Mesendoderm (in vitro differentiated cells): Measurements from ENCODE around the gene ANO6.
A peak's percentile ranks its signal among the peaks of the same experiment; 100 is the strongest.

ENCODE experiments used
- DNase-seq: peaks from one replicate; pipeline ENCODE4 v3.0.0; 2013
- H2AK5ac ChIP-seq: 2 replicates; pipeline ENCODE4 v1.6.1; 2013; ENCODE audit warnings: low read length, inconsistent platforms
- H2BK120ac ChIP-seq: 2 replicates; pipeline ENCODE4 v1.6.1; 2013; ENCODE audit warnings: low read depth, mild to moderate bottlenecking, low read length, moderate library complexity, mixed read lengths
- H2BK15ac ChIP-seq: replicated peaks from 2 replicates; pipeline ENCODE4 v1.6.1; 2013; ENCODE audit warnings: low read depth, mild to moderate bottlenecking, moderate library complexity
- H2BK5ac ChIP-seq: 2 replicates; pipeline ENCODE4 v1.6.1; 2013; ENCODE audit warnings: low read length, inconsistent platforms
- H3K18ac ChIP-seq: 2 replicates; pipeline ENCODE4 v1.6.1; 2013; ENCODE audit warnings: mild to moderate bottlenecking, low read length, mixed read lengths
- H3K23ac ChIP-seq: one replicate; pipeline ENCODE4 v1.6.1; 2013; ENCODE audit warnings: low read length
- H3K27ac ChIP-seq: 2 replicates; pipeline ENCODE4 v1.5.1; 2013; ENCODE audit warnings: low read depth, mild to moderate bottlenecking, inconsistent platforms, low read length, moderate library complexity
- H3K27me3 ChIP-seq: 2 replicates; pipeline ENCODE4 v1.6.1; 2013; ENCODE audit warnings: low read length, control low read depth, mild to moderate bottlenecking, inconsistent platforms; ENCODE audit not compliant: insufficient read depth, poor library complexity
- H3K36me3 ChIP-seq: 2 replicates; pipeline ENCODE4 v1.6.1; 2013; ENCODE audit warnings: low read length, inconsistent platforms; ENCODE audit not compliant: control insufficient read depth, insufficient read depth
- H3K4ac ChIP-seq: one replicate; pipeline ENCODE4 v1.6.1; 2013; ENCODE audit warnings: low read depth, mild to moderate bottlenecking, low read length, moderate library complexity
- H3K4me1 ChIP-seq: 2 replicates; pipeline ENCODE4 v1.6.1; 2013; ENCODE audit warnings: low read depth, low read length, inconsistent platforms; ENCODE audit not compliant: control insufficient read depth
- H3K4me2 ChIP-seq: 2 replicates; pipeline ENCODE4 v1.6.1; 2013; ENCODE audit warnings: low read length
- H3K4me3 ChIP-seq: 2 replicates; pipeline ENCODE4 v1.5.1; 2013; ENCODE audit warnings: mild to moderate bottlenecking, low read length
- H3K56ac ChIP-seq: one replicate; pipeline ENCODE4 v1.6.1; 2013; ENCODE audit warnings: low read length
- H3K79me1 ChIP-seq: 2 replicates; pipeline ENCODE4 v1.6.1; 2013; ENCODE audit warnings: low read length, inconsistent platforms
- H3K79me2 ChIP-seq: 2 replicates; pipeline ENCODE4 v1.6.1; 2013; ENCODE audit warnings: mild to moderate bottlenecking, low read length; ENCODE audit not compliant: control insufficient read depth, insufficient read depth
- H3K9ac ChIP-seq: 2 replicates; pipeline ENCODE4 v1.6.1; 2013; ENCODE audit warnings: low read length, inconsistent platforms
- H4K5ac ChIP-seq: one replicate; pipeline ENCODE4 v1.6.1; 2013; ENCODE audit warnings: low read length
- H4K8ac ChIP-seq: one replicate; pipeline ENCODE4 v1.6.1; 2013; ENCODE audit warnings: low read depth, mild to moderate bottlenecking, control low read depth, low read length, moderate library complexity
- WGBS: extraction: QIAGEN DNeasy Blood & Tissue Kit; methylation state at CpG from one replicate; pipeline ENCODE4 v1.1.7; 2013; ENCODE audit warnings: low lambda C conversion rate, missing lambda C conversion rate; ENCODE audit not compliant: insufficient coverage; ENCODE audit errors: extremely low coverage; 5-methylcytosine and 5-hydroxymethylcytosine counted together

ANO6 gene

GRCh38 chr12:45269412-45269751, 53.5 kb downstream of the ANO6 start:
- Histone ChIP-seq H4K8ac (no peak overlapping the region), H3K9ac (no peak overlapping the region), H3K27me3 (no peaks in the 10 kb centered on the region), H2BK5ac (no peak overlapping the region), H3K4me3 (no peak overlapping the region), H3K4me2 (no peak overlapping the region), H4K5ac (no peak overlapping the region), H3K18ac (no peak overlapping the region), H3K4me1 (peaks cover 11% of the 10 kb centered on the region), H3K79me2 (peaks cover 16% of the 10 kb centered on the region), H3K27ac (no peak overlapping the region), H2BK120ac (no peak overlapping the region), H3K79me1 (peaks cover 19% of the 10 kb centered on the region), H3K23ac (no peak overlapping the region), H3K4ac (no peak overlapping the region), H3K56ac (no peak overlapping the region), H2BK15ac (no peak overlapping the region), H2AK5ac (no peak overlapping the region), H3K36me3 (no peaks in the 10 kb centered on the region)
- WGBS = no CpG with 5 or more reads among the region's 2 CpGs
- DNase-seq = no peak

GRCh38 chr12:45270951-45271350, 55.1 kb downstream of the ANO6 start:
- DNase-seq = no peak
- no CpG with 5 or more reads among the region's 3 CpGs for WGBS
- H3K4me1 ChIP-seq = peaks cover 11% of the 10 kb centered on the region

DNA sequence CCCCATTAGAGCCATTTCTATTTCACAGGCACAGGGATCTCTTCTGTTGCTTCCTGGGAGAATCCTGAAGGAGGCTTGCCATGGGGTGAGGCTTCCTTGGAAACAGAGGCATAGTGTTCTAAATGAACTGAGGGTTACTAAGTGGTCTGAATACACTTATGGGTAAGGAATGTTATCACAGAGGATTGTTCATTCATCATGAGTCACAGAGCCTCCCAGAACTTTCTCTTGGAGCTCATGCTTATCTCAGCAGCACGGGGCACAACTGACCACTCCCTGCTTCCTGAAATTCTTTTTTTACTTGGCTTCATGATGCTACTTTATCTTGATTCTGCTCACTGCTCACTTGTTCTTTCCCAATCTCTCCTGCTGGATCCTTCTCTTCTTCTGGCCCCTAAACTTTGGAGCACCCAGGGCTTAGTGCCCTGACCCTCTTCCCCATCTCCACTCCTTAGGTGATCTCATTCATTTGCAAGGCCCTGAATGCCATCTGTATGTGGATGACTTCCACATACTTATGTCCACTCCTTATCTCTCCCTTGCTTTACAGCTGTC, 57.9 kb downstream of the ANO6 start:
- H3K4ac ChIP-seq = no peak overlapping the region
- H3K4me2 ChIP-seq = no peak overlapping the region
- no peaks in the 10 kb centered on the region for H3K27me3 ChIP-seq
- peaks cover 7% of the 10 kb centered on the region for H3K4me1 ChIP-seq
- H4K5ac ChIP-seq = no peak overlapping the region
- peaks cover 21% of the 10 kb centered on the region for H3K79me1 ChIP-seq
- no peaks in the 10 kb centered on the region for H3K36me3 ChIP-seq
- no peak overlapping the region for H4K8ac ChIP-seq
- no peak overlapping the region for H3K4me3 ChIP-seq
- no peak overlapping the region for H3K23ac ChIP-seq
- WGBS = no CpG with 5 or more reads among the region's 1 CpG
- H3K9ac ChIP-seq = no peak overlapping the region
- DNase-seq = peak; percentile 91
- H3K18ac ChIP-seq = no peak overlapping the region
- no peak overlapping the region for H2BK120ac ChIP-seq
- no peak overlapping the region for H2AK5ac ChIP-seq
- no peak overlapping the region for H2BK15ac ChIP-seq
- no peak overlapping the region for H3K56ac ChIP-seq
- H3K79me2 ChIP-seq = peaks cover 13% of the 10 kb centered on the region
- no peak overlapping the region for H2BK5ac ChIP-seq
- H3K27ac ChIP-seq = no peak overlapping the region

More at GRCh38 chr12:45270951-45271350, 55.1 kb downstream of the ANO6 start:
- H3K79me2 ChIP-seq = peaks cover 12% of the 10 kb centered on the region
- no peak overlapping the region for H3K18ac ChIP-seq
- H3K79me1 ChIP-seq = peaks cover 18% of the 10 kb centered on the region
- no peak overlapping the region for H2BK5ac ChIP-seq
- no peaks in the 10 kb centered on the region for H3K36me3 ChIP-seq
- H2BK15ac ChIP-seq = no peak overlapping the region
- no peak overlapping the region for H2AK5ac ChIP-seq
- no peak overlapping the region for H2BK120ac ChIP-seq
- no peak overlapping the region for H4K8ac ChIP-seq
- no peak overlapping the region for H3K4ac ChIP-seq
- H3K27ac ChIP-seq = no peak overlapping the region
- no peak overlapping the region for H3K23ac ChIP-seq
- no peaks in the 10 kb centered on the region for H3K27me3 ChIP-seq
- H3K4me2 ChIP-seq = no peak overlapping the region
- H3K4me3 ChIP-seq = no peak overlapping the region
- H4K5ac ChIP-seq = no peak overlapping the region
- no peak overlapping the region for H3K56ac ChIP-seq
- H3K9ac ChIP-seq = no peak overlapping the region

DNA sequence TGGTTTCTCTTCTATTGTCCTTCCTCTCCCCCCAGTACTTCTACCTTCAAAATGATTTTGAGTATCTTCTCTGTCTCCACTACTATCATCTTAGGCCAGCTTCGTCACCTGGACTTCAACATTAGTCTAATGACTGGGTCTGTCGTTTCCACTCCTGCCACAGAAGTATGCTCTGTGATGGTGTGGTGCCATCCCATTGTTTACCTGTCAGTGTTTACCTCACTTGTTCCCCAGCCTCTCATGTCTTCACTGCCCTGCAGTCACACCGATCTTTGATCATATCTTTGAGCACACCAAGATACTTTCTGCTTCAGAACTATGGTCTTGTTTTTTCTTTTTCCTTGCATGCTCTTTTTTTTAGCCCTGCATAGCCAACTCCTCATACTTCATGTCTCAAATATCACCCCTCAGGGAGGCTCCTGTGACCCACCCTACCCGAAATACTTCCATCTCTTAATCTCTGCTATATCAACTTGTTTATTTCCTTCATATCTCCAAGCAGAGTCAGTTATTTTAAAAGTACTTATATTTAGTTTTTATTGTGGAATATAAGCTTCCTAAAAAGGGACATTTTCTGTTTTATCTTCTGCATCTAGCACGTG, 60.4 kb downstream of the ANO6 start:
- Histone ChIP-seq H3K4me1 (peaks cover 3% of the 10 kb centered on the region), H2BK5ac (no peak overlapping the region), H3K36me3 (no peaks in the 10 kb centered on the region), H2BK15ac (no peak overlapping the region), H2AK5ac (no peak overlapping the region), H3K4me2 (no peak overlapping the region), H3K79me2 (peaks cover 5% of the 10 kb centered on the region), H4K5ac (no peak overlapping the region), H3K27ac (no peak overlapping the region), H3K23ac (no peak overlapping the region), H3K4ac (no peak overlapping the region), H3K18ac (no peak overlapping the region), H3K27me3 (no peaks in the 10 kb centered on the region), H3K9ac (no peak overlapping the region), H2BK120ac (no peak overlapping the region), H3K4me3 (no peak overlapping the region), H4K8ac (no peak overlapping the region), H3K79me1 (peaks cover 19% of the 10 kb centered on the region), H3K56ac (no peak overlapping the region)
- WGBS = no CpG with 5 or more reads among the region's 5 CpGs
- no peak for DNase-seq

GRCh38 chr12:45278447-45278846, 62.6 kb downstream of the ANO6 start:
- H3K18ac ChIP-seq = no peak overlapping the region
- no peak overlapping the region for H3K4ac ChIP-seq
- H3K79me1 ChIP-seq = peaks cover 23% of the 10 kb centered on the region
- H2BK15ac ChIP-seq = no peak overlapping the region
- no peak overlapping the region for H2BK120ac ChIP-seq
- no peak overlapping the region for H3K4me3 ChIP-seq
- no peak overlapping the region for H3K9ac ChIP-seq
- no peak overlapping the region for H3K4me2 ChIP-seq
- WGBS = no CpG with 5 or more reads among the region's 1 CpG
- no peak overlapping the region for H3K56ac ChIP-seq
- H3K4me1 ChIP-seq = peaks cover 5% of the 10 kb centered on the region
- peaks cover 5% of the 10 kb centered on the region for H3K79me2 ChIP-seq
- no peak overlapping the region for H2AK5ac ChIP-seq
- H3K23ac ChIP-seq = no peak overlapping the region
- no peak overlapping the region for H4K8ac ChIP-seq
- no peak for DNase-seq
- no peak overlapping the region for H3K27ac ChIP-seq
- H3K27me3 ChIP-seq = no peaks in the 10 kb centered on the region
- no peaks in the 10 kb centered on the region for H3K36me3 ChIP-seq
- H2BK5ac ChIP-seq = no peak overlapping the region
- H4K5ac ChIP-seq = no peak overlapping the region
